DND-41 (cell line): Measurements from ENCODE around the gene GYG2.

Experiments used
- ATAC-seq: fragments of 200-7000 bp; cut with Tn5 transposase; 3 replicates; pipeline ENCODE4 v1.9.1; 2021; ENCODE audit warnings: low read depth; ENCODE audit not compliant: insufficient read depth
- DNase-seq: peaks from one replicate; pipeline ENCODE4 v3.0.0-alpha.2; 2020
- H2AFZ ChIP-seq: 2 replicates; pipeline ENCODE4 v1.6.0; 2012; ENCODE audit warnings: low read depth, low read length
- H3K27ac ChIP-seq: 2 replicates; pipeline ENCODE4 v1.5.1; 2012; ENCODE audit warnings: low read length, inconsistent platforms
- H3K27me3 ChIP-seq: fragments of 200-600 bp; sonication (generic); 2 replicates; pipeline ENCODE4 v1.6.0; 2012; ENCODE audit warnings: low read length, mild to moderate bottlenecking, inconsistent platforms; ENCODE audit not compliant: insufficient read depth, poor library complexity
- H3K36me3 ChIP-seq: 2 replicates; pipeline ENCODE4 v1.5.1; 2012; ENCODE audit warnings: low read length, inconsistent platforms; ENCODE audit not compliant: insufficient read depth
- H3K4me1 ChIP-seq: 2 replicates; pipeline ENCODE4 v1.5.1; 2012; ENCODE audit warnings: mild to moderate bottlenecking, low read length; ENCODE audit not compliant: insufficient read depth
- H3K4me2 ChIP-seq: 2 replicates; pipeline ENCODE4 v1.6.0; 2012; ENCODE audit warnings: mild to moderate bottlenecking, moderate library complexity, low read length, inconsistent platforms; ENCODE audit not compliant: insufficient read depth
- H3K4me3 ChIP-seq, 2 experiments: fragments of 200-600 bp in 1 of 2; shearing (Covaris generic) in 1 of 2; 2 replicates each; pipeline ENCODE4 v1.5.1; 2012 to 2016; ENCODE audit warnings: inconsistent platforms in 2 of 2, low read length in 2 of 2, mild to moderate bottlenecking in 2 of 2, low read depth in 1 of 2, moderate library complexity in 1 of 2
- H3K79me2 ChIP-seq: 2 replicates; pipeline ENCODE4 v1.6.0; 2012; ENCODE audit warnings: low read length, inconsistent platforms; ENCODE audit not compliant: insufficient read depth
- H3K9ac ChIP-seq: 2 replicates; pipeline ENCODE4 v1.6.0; 2012; ENCODE audit warnings: low read depth, mild to moderate bottlenecking, inconsistent platforms, low read length, moderate library complexity
- H3K9me3 ChIP-seq: 2 replicates; pipeline ENCODE4 v1.5.1; 2012; ENCODE audit warnings: low read length, moderate library complexity, mild to moderate bottlenecking, inconsistent platforms; ENCODE audit not compliant: insufficient read depth, severe bottlenecking
- H4K20me1 ChIP-seq: 2 replicates; pipeline ENCODE4 v1.6.0; 2012; ENCODE audit warnings: low read length; ENCODE audit not compliant: insufficient read depth
- EZH2 ChIP-seq: IDR thresholded peaks from 3 replicates; pipeline ENCODE4 v1.6.1; 2012; ENCODE audit warnings: borderline replicate concordance, low read depth, mild to moderate bottlenecking, moderate library complexity, low read length, inconsistent platforms; ENCODE audit not compliant: severe bottlenecking
- TF ChIP-seq, protein P1 (sequence below): IDR thresholded peaks from 2 replicates; pipeline ENCODE4 v1.5.1; 2012; ENCODE audit warnings: borderline replicate concordance, low read length, moderate library complexity, mild to moderate bottlenecking; ENCODE audit not compliant: poor library complexity, severe bottlenecking; ENCODE audit errors: extremely low read depth

Gene GYG2

DNA sequence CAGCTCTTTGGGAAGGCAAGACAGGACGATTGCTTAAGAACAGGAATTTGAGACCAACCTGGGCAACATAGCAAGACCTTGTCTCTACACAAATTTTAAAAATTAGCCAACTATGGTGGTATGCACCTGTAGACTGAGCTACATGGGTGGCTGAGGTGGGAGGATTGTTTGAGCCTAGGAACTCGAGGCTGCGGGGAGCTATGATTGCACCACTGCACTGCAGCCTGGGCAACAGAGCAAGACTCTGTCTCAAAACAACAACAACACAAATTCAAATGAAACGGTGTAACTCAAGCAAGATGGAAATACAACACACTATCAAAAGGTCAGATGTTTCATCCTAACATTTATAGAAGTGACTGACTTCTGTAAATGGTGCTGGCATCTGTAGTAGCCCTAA is 39.8 kb upstream of the GYG2 start:
- no peak for TF ChIP-seq EZH2
- TF ChIP-seq, protein P1, sequence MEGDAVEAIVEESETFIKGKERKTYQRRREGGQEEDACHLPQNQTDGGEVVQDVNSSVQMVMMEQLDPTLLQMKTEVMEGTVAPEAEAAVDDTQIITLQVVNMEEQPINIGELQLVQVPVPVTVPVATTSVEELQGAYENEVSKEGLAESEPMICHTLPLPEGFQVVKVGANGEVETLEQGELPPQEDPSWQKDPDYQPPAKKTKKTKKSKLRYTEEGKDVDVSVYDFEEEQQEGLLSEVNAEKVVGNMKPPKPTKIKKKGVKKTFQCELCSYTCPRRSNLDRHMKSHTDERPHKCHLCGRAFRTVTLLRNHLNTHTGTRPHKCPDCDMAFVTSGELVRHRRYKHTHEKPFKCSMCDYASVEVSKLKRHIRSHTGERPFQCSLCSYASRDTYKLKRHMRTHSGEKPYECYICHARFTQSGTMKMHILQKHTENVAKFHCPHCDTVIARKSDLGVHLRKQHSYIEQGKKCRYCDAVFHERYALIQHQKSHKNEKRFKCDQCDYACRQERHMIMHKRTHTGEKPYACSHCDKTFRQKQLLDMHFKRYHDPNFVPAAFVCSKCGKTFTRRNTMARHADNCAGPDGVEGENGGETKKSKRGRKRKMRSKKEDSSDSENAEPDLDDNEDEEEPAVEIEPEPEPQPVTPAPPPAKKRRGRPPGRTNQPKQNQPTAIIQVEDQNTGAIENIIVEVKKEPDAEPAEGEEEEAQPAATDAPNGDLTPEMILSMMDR, result no peak
- ATAC-seq (no peak), DNase-seq (no peak)

GRCh38 chrX:2789569-2789968 is 39.2 kb upstream of the GYG2 start:
- no peaks in the 10 kb centered on the region for H3K4me1 ChIP-seq
- ATAC-seq (no peak), DNase-seq (no peak)
- no peaks in the 10 kb centered on the region for H3K9me3 ChIP-seq
- H3K79me2 ChIP-seq, result no peaks in the 10 kb centered on the region
- H3K4me2 ChIP-seq, result no peak overlapping the region
- H3K27ac ChIP-seq, result no peak overlapping the region
- H2AFZ ChIP-seq, result no peak overlapping the region
- TF ChIP-seq, protein P1, result no peak
- TF ChIP-seq EZH2, result no peak
- H3K27me3 ChIP-seq, result no peaks in the 10 kb centered on the region
- no peaks in the 10 kb centered on the region for H4K20me1 ChIP-seq
- H3K4me3 ChIP-seq, result no peak overlapping the region
- H3K9ac ChIP-seq, result no peak overlapping the region
- no peaks in the 10 kb centered on the region for H3K36me3 ChIP-seq

More for the DNA sequence above, 39.8 kb upstream of the GYG2 start:
- Histone ChIP-seq H3K9me3 (no peaks in the 10 kb centered on the region), H3K4me2 (no peak overlapping the region), H3K36me3 (no peaks in the 10 kb centered on the region), H3K9ac (no peak overlapping the region), H3K27me3 (no peaks in the 10 kb centered on the region), H4K20me1 (no peaks in the 10 kb centered on the region), H2AFZ (no peak overlapping the region), H3K4me1 (no peaks in the 10 kb centered on the region), H3K4me3 (no peak overlapping the region), H3K27ac (no peak overlapping the region), H3K79me2 (no peaks in the 10 kb centered on the region)

DNA sequence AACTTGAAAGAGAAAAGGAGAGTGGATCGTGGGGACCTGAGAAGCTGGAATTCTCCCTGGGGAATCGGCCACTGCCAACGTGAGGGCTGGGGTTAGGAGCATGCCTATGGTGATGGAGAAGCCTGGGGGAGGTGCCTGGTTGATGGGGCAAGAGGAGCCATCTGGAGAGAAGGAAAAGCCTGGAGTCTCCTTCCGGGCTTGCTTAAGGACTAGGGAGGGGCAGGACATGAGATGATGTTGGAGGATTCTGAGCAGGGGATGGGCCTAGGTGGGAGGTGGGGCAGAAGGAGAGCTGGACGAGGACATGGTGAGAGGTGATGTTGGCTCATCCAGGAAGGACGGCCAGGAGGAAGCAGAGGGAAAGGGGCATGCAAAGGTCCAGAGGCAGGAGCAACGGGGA is 35.0 kb upstream of the GYG2 start:
- ATAC-seq, result no peak
- no peaks in the 10 kb centered on the region for H3K9me3 ChIP-seq

More for the DNA sequence above, 35.0 kb upstream of the GYG2 start:
- no peak overlapping the region for H3K4me2 ChIP-seq
- H3K4me1 ChIP-seq, result no peaks in the 10 kb centered on the region
- no peak for DNase-seq
- TF ChIP-seq EZH2, result no peak
- TF ChIP-seq, protein P1, result no peak
- H3K79me2 ChIP-seq, result no peaks in the 10 kb centered on the region
- no peaks in the 10 kb centered on the region for H3K27me3 ChIP-seq
- no peak overlapping the region for H2AFZ ChIP-seq
- H3K36me3 ChIP-seq, result no peaks in the 10 kb centered on the region
- no peak overlapping the region for H3K4me3 ChIP-seq
- no peak overlapping the region for H3K9ac ChIP-seq
- no peak overlapping the region for H3K27ac ChIP-seq
- no peaks in the 10 kb centered on the region for H4K20me1 ChIP-seq
